HG02981 (cell line): ENCODE data around the gene LRRC49.

Experiments
- ATAC-seq: cut with Tn5 transposase; IDR thresholded peaks from one replicate; pipeline ENCODE4 v1.9.1; 2021; ENCODE audit warnings: mild to moderate bottlenecking, moderate library complexity; ENCODE audit not compliant: unreplicated experiment

The LRRC49 gene

GRCh38 chr15:71085809-71086208 is 193.2 kb downstream of the LRRC49 start:
- no peak for ATAC-seq

DNA sequence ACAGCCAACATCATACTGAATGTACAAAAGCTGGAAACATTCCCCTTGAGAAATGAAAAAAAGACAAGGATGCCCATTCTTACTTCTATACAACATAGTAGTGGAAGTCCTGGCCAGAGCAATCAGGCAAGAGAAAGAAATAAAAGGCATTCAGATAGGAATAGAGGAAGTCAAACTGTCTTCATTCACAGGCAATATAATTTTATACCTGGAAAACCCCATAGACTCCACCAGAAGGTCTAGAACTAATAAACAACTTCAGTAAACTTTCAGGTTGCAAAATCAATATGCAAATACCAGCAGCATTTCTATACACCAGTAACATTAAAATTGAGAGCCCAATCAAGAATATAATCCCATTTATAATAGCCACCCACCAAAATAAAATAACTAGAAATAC is 195.5 kb downstream of the LRRC49 start:
- no peak for ATAC-seq

DNA sequence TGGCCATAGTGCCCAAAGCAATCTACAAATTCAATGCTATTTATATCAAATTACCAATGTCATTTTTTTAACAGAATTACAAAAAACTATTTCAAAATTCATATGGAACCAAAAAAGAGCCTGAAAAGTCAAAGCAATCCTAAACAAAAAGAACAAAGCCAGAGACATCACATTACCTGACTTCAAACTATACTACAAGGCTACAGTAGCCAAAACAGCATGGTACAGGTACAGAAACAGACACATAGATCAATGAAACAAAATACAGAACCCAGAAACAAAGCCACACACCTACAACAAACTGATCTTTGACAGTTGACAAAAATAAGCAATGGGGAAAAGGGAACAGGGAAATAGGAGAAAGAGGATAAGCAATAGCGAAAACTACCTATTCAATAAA is 196.1 kb downstream of the LRRC49 start:
- no peak for ATAC-seq

DNA sequence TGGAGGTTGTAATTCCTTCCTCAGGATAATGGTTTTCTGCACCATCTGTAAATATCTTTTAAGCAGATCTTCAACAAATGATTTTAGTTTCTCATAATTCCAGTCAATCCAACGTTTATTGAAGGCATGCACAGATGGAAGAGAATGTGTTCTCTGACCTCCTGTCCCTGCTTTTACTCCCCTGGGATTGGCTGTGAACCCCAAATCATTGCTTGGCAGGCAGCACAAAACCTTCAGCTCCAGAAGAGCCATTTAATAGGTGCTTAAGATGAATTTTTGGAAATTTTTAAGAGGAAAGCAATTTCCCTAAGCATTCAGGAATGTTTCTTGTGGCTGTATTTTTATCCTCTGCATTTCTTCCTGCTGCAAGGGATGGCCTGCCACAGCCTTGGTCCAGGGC is 197.2 kb downstream of the LRRC49 start:
- ATAC-seq = no peak

- ATAC-seq = no peak
These were observed 199.0 kb downstream of the LRRC49 start for GRCh38 chr15:71091601-71092000.

DNA sequence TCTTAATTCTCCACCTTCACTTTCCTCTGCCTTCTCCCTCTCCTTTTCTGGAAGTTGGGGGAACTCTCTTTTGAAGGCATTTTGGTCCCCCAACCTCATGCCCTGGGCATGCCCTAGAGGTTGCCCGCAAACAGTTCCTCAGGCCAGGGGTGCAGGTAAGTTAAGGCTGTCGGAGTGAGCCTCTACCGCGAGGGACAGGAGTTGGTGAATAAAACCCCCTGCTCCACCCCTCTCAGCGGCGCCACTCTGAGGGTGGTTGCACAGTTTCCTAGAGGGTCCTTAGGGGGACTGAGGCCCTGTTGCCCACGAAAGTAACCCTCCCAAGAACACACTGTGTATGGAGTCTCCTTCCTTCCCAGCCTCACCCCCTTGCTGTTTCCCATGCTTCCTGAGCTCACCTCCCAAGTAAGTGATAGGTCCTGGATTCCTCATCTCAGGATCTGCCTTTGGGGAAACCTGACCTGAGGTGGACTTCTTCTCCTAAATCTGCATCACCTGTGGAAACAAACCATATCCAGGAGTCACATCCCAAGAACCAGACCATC is 199.5 kb downstream of the LRRC49 start:
- ATAC-seq = no peak

- no peak for ATAC-seq
These were observed 200.7 kb downstream of the LRRC49 start for GRCh38 chr15:71093054-71094024.

GRCh38 chr15:71094137-71094536 is 201.5 kb downstream of the LRRC49 start:
- ATAC-seq = no peak

GRCh38 chr15:71096676-71097075 is 204.1 kb downstream of the LRRC49 start:
- ATAC-seq = no peak

- no peak for ATAC-seq
These were observed 205.3 kb downstream of the LRRC49 start for GRCh38 chr15:71097890-71098289.

- no peak for ATAC-seq
These were observed 206.3 kb downstream of the LRRC49 start for GRCh38 chr15:71098920-71099319.
